Measurements from ENCODE around the gene CYP2R1. TPM values are rescaled to one million over a fixed set of nuclear protein-coding genes. Genes with fewer than 3 reads are reported as not detected.

CYP2R1 gene
- total RNA-seq, 4 donors from 2014 or later, result 10.2 to 24.1 (median 19.8) TPM

GRCh38 chr11:14927146-14927545, 35.1 kb upstream of the CYP2R1 start:
- Histone ChIP-seq H3K4me3 (replicated peaks in 1 of 3) (no peak overlapping the region), H3K27me3 (no peaks in the 10 kb centered on the region), H3K27ac (no peak overlapping the region), H3K9me3 (no peaks in the 10 kb centered on the region), H3K4me1 (no peaks in the 10 kb centered on the region), H3K36me3 (no peaks in the 10 kb centered on the region)
- TF ChIP-seq CTCF (IDR thresholded peaks at IDR 0.05) (no peak), POLR2A (IDR thresholded peaks at IDR 0.05) (no peak)
- intact Hi-C loops (cut with DNase I), result no loop called here
- no peak for DNase-seq

DNA sequence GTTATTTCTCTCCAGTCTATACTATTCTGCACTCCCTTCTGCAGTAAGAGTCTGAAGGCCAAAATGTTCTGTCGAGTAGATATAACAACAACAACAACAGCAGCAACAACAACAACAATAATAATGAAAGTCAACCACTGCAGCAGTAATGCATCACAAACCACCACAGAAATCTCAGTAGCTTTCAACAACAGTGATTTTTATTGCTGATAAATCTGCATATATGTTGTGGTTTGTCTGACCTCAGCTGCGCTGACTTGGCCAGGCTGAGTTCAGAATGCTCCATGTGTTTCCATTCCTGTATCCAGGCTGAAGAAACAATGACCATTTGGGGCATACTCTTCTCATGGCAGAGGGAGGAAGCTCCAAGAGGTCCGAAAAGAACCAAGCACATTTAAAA, 32.3 kb upstream of the CYP2R1 start:
- Histone ChIP-seq H3K36me3 (no peaks in the 10 kb centered on the region), H3K9me3 (no peaks in the 10 kb centered on the region), H3K4me3 (replicated peaks in 1 of 3) (no peak overlapping the region), H3K27me3 (no peaks in the 10 kb centered on the region), H3K4me1 (no peaks in the 10 kb centered on the region), H3K27ac (no peak overlapping the region)
- TF ChIP-seq CTCF (IDR thresholded peaks at IDR 0.05), result no peak
- TF ChIP-seq POLR2A (IDR thresholded peaks at IDR 0.05), result no peak
- intact Hi-C loops (cut with DNase I), result no loop called here
- WGBS, 2 donors, result 86 to 92% methylated on average over 3 of the region's 3 CpGs
- DNase-seq, result no peak

DNA sequence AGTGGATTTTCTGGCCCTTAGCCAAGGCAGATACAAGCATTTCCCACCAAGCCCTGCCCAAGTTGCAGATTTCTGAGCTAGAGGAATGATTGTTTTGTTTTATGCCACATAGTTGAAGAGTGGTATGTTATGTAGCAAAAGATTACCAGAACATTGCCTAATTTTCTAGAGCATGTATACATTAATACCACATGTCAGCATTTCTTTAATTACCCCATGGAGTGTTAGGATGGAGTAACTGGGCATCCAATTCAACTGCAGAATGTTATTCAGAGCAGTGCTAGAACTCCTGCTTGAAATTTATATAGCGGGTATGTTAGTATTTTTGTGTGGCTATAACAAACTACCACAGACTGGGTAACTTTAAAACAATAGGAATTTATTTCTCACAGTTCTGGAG, 24.4 kb upstream of the CYP2R1 start:
- H3K27me3 ChIP-seq, result no peaks in the 10 kb centered on the region
- no peak overlapping the region for H3K4me3 ChIP-seq (replicated peaks in 1 of 3)
- no peaks in the 10 kb centered on the region for H3K36me3 ChIP-seq
- DNase-seq, result no peak
- TF ChIP-seq POLR2A (IDR thresholded peaks at IDR 0.05) (no peak), CTCF (IDR thresholded peaks at IDR 0.05) (no peak)
- no peak overlapping the region for H3K27ac ChIP-seq
- H3K4me1 ChIP-seq, result no peaks in the 10 kb centered on the region
- WGBS, 2 donors, result 90 to 96% methylated on average over 1 of the region's 1 CpG
- H3K9me3 ChIP-seq, result no peaks in the 10 kb centered on the region
- intact Hi-C loops (cut with DNase I), result no loop called here

DNA sequence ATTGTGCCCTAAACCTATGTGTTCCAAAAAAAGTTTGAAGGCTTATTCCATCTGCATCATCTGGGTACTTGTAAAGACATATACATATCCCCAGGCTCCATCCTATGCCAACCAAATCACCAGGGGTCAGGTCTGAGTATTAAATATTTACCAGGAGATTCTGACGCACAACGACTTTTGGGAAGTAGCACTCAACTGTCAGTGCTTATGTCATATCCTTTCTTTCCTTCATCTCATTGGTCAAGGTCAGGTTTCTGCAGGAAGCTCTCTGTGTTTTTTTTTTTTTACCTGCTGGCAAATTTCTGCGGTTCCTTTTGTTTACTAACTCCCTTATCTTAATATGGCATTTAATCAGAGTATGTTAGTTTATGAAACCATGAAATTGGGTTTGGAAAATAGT, 22.5 kb upstream of the CYP2R1 start:
- H3K4me3 ChIP-seq (replicated peaks in 1 of 3), result no peak overlapping the region
- no peak for DNase-seq
- H3K9me3 ChIP-seq, result no peaks in the 10 kb centered on the region
- TF ChIP-seq POLR2A (IDR thresholded peaks at IDR 0.05), result no peak
- TF ChIP-seq CTCF (IDR thresholded peaks at IDR 0.05), result no peak
- WGBS, 2 donors, result 78 to 80% methylated on average over 3 of the region's 3 CpGs
- no peak overlapping the region for H3K27ac ChIP-seq
- intact Hi-C loops (cut with DNase I), result no loop called here
- no peaks in the 10 kb centered on the region for H3K36me3 ChIP-seq
- no peaks in the 10 kb centered on the region for H3K4me1 ChIP-seq
- H3K27me3 ChIP-seq, result no peaks in the 10 kb centered on the region

DNA sequence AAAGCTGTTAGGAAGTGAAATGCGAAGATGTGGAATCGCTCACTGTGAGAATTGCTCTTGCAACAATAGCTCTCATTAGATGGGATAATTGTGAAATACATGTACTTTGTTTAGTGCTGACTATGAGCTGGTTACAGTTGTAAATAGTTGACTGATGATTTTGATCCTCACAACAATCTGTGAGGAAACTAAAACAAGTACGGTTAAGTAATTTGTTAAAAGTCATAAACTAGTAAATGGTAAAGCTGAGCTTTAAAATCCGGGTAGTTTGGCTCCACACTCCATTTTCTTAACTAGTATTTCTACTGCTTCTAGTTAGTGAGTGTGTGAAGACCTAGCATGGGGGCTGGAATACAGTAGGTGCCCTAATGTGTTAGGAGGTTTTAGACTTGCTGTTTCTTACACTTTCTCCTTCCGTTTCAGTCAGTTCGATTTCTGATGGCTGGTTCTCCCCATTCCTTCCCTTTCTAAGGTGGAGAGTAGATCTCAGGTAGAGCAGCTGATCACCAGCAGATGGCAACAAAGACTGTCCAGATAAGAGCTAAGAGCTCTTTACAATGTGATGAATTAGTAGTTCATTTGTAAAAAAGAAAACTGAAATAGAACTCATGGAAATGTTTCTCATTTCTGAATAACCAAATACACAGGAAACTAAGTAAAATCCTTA, 16.3 kb upstream of the CYP2R1 start:
- 34 to 54% methylated on average over 6 of the region's 6 CpGs for WGBS, 2 donors
- Histone ChIP-seq H3K4me3 (replicated peaks in 1 of 3) (no peak overlapping the region), H3K4me1 (peaks cover 6 to 23% of the 10 kb centered on the region in 2 donors), H3K27ac (no peak overlapping the region), H3K27me3 (no peaks in the 10 kb centered on the region), H3K9me3 (no peaks in the 10 kb centered on the region), H3K36me3 (no peaks in the 10 kb centered on the region)
- no peak for TF ChIP-seq POLR2A (IDR thresholded peaks at IDR 0.05)
- TF ChIP-seq CTCF (IDR thresholded peaks at IDR 0.05), result peak; percentile 32 to 77 (median 67)
- intact Hi-C loops (cut with DNase I), result loop anchor here (5.0 kb wide), 1 partner anchor 169 kb away; no protein-coding TSS in a partner anchor
- DNase-seq, result peak; percentile 40 to 47
